NCI-H1092 treated with DMSO at 0.1 percent for 48 hours (cell line): ENCODE measurements around the gene NANS.
"Not testable (repeated sequence)": the region's sequence is repeated elsewhere in the genome, so short reads cannot be mapped to it uniquely, and the experiment has no call there.

Source experiments
- DNase-seq: peaks from one replicate; lab custom pipeline; 2025; lab: John Stamatoyannopoulos, UW

The NANS gene

GRCh38 chr9:98039607-98040017, 16.9 kb upstream of the NANS start:
- DNase-seq = no peak

DNA sequence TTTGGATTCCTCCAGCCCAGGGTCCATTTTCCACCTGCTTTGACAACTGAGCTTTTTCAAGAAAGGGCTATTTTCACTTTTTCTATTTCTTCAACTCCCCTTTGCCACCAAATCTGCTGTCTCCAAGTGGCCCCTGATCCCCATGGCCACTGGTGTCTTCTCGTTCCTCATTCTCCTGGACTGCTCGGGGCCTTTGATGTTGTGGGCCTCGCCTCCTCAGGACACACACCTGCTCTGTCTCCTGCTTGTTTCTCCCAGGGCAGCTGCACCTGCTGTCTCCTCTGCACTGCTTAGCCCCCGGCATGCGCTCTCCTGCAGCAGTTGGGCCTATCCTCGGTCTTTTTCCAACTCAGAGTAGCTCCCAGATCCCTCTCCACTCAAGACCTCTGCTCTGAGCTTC, 16.3 kb upstream of the NANS start:
- no peak for DNase-seq

GRCh38 chr9:98043915-98044314, 12.6 kb upstream of the NANS start:
- no peak for DNase-seq

GRCh38 chr9:98045234-98046179, 11.0 kb upstream of the NANS start:
- no peak for DNase-seq

DNA sequence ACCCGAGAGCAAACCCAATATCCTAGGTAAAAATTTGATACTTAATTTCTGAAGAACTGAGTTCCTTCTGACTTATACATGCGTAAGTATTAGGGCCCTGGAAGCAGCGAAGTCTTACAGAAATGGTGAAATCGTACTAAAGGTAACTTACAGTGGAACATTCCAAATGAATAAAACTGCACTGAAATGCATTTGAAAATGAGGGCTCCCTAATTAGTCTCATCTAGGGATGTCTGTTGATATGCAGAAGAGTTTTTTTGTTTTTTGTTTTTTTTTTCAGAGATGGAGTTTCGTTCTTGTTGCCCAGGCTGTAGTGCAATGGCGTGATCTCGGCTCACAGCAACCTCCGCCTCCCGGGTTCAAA, 10.4 kb upstream of the NANS start:
- DNase-seq = no peak

GRCh38 chr9:98047002-98047401, 9.5 kb upstream of the NANS start:
- DNase-seq = no peak

- DNase-seq = no peak
Measured at GRCh38 chr9:98049288-98050072, 7.1 kb upstream of the NANS start.

GRCh38 chr9:98050351-98050750, 6.2 kb upstream of the NANS start:
- DNase-seq = no peak

- DNase-seq = no peak
Measured at GRCh38 chr9:98054376-98054951, 2.1 kb upstream of the NANS start.

DNA sequence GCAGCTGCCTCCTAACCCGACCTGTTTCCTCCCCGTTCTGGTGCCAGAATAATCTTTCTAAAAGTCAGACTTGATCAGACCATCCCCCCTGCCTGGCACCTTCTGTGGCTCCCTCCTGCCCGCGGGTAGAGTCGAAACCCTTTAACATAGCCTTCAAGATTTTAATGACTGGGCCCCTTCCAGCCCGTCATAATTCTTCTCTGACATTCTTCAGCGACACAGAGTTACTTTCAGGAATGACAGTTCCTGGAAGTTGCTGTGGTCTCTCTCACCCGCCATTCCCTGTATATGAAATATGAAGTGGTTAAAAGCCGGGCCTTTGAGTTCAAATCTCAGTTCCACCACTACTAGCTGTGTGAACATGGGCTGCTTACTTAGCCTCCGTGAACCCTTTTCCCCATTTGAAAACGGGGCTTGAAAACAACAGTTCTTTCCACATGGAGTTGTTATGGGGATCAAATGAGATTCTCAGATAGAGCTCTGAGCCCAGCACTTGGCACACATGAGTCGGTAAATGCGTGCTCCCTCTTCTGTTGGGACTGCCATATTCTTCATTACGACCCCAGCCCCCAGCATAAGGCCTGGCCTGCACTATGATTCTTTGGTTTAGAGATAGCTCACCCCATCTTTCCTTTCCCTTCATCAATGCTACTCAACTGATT, 737 bp downstream of the NANS start:
- DNase-seq = no peak

DNA sequence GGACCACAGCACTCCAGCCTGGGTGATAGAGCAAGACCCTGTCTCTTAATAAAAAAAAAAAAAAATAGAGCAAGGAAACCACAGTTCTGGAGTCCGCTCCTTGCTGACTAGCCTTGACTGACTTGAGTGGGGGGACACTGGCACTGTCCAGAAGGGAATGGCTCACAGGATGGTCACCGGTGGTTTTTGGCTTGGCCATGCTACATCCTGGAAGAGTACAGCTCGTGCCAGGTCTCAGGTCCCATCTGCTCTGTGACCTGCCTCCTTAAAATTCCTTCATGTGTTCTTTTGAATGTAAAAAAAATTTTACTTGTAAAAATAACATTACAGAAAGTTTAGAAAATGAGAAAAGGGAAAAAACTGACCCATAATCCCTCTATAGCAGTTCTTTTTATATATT, 5.6 kb downstream of the NANS start:
- DNase-seq = no peak

- DNase-seq = peak; percentile 9
Measured at GRCh38 chr9:98064623-98065392, 8.3 kb downstream of the NANS start.

DNA sequence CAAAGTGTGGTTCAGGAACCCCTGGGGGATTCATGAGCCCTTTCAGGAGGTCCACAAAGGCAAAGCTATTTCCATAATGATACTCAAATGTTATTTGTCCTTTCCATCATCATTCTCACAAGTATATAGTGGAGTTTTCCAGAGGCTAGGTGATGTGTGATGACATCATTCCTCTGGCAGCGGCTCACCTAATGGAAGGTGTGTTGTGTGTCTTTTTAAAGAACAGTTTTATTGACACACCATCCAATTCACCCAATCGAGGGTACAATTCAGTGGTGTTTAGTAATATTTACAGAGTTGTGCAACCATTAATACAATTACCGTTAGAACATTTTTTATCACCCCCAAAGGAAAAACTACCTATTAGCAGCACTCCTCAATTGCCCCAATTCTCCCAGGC, 9.7 kb downstream of the NANS start:
- no peak for DNase-seq

- no peak for DNase-seq
Measured at GRCh38 chr9:98067184-98067583, 10.7 kb downstream of the NANS start.

- DNase-seq = no peak
Measured at GRCh38 chr9:98069551-98069950, 13.0 kb downstream of the NANS start.

- DNase-seq = no peak
Measured at GRCh38 chr9:98070704-98071103, 14.2 kb downstream of the NANS start.

DNA sequence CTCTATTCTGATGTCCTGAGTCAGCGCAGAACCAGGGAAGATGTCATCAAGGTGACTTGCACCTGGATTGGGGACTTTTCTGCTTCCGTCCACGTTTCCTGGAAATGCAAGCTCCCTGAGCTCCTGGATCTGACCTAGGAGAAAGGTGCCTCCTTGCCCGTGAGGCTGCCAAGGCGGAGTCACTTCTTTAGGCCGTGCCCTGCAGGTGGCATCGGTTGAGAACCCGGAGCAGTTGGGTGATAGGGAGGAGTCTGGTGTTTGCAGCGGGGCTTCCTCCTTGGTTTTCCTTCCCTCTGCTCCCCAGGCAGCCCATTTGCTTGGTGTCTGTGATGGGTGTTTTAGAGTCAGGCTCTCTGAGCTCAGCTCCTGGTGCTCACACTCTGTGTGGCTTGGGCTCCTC, 15.2 kb downstream of the NANS start:
- DNase-seq = no peak

DNA sequence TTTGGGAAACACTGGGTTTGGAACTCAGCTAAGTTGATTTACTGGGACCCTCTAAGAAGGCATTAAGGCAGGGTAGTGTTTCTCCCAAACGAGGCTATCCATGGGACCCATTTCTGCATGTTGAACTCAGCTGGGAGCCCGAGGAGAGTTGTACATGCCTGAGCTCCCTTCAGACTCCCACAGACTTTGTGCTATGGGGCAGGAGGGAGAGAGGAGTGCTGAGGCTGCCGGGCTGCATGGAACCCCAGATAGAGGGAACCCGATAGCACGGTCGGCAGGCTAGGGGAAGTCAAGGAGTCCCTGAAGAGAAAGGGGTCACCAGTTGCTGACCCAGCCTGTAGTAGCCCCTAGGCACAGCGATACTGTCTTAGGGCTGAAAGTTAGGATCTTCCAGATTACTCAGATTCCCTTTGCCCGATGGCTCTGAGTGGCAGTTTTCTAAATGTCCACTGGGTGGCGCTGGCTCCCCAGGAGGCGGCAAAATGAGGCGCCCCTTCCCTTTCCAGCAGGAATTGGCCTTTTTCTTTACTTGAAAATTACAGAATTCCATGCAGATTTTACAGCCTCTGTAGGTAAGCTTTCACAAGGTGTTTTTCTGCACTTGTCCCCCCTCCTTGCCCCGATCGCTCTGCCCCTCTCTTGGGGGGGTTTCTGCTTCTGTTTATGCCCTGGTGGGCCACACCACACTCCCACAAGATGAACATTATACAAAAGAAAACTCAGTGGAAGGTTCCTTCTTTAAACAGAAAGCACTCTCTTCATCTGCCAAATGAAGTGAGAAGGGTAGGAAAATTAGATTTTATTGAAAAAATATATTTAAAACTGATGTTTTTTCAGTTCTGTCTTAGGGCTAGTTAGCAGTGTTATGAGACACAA, 17.8 kb downstream of the NANS start:
- peak; percentile 23 for DNase-seq

DNA sequence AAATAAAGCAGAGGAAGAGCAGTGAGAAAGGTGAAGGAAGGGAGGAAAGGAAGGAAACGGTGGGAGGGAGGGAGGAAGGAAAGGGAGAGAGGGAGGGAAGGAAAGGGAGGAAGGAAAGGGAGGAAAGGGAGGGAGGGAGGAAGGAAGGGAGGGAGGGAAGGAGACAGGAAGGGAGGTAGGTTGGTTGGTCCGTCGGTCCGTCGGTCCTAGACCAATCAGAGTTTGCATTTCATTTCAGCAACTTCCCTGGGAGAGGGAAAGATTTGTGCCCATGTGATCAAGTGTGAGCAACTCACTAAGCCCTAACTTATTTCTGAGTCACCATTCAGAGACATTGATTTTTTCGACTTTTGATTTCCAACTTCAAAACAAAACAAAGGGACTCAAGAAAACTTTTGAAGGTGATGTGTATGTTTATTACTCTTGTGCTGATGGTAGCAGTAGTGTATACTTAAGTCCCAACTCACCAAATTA, 18.8 kb downstream of the NANS start:
- DNase-seq = no peak

- not testable (repeated sequence) for DNase-seq
Measured at GRCh38 chr9:98076514-98076890, 20.0 kb downstream of the NANS start.
